ENCODE results near the gene SLC16A9.

The SLC16A9 gene

GRCh38 chr10:59631237-59631636 lies 78.4 kb downstream of the SLC16A9 start:
- in situ Hi-C loops (cut with MboI; ENCODE audit: low sequenced_read_pairs) = no loop called here

DNA sequence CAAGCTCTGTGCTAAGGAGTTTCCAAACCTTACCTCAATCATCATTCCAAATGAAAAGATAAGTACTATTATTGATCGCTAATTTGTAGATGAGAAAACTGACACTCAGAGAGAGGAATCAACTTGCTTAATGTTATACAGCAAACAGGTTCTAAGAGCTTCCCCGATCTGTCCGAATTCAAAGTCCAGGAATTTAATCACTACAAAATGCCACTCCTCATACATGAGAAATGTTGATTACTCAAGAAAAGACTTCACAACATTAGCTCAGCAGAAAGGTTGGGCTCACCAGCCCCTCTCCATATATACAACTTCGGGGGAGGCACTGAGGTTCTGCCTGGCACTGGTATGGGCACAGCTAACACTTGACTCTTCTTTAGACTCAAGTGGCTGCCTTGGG lies 80.7 kb downstream of the SLC16A9 start:
- in situ Hi-C loops (cut with MboI; ENCODE audit: low sequenced_read_pairs) = no loop called here

- in situ Hi-C loops (cut with MboI; ENCODE audit: low sequenced_read_pairs) = no loop called here
These were observed 81.2 kb downstream of the SLC16A9 start for GRCh38 chr10:59628456-59628855.

DNA sequence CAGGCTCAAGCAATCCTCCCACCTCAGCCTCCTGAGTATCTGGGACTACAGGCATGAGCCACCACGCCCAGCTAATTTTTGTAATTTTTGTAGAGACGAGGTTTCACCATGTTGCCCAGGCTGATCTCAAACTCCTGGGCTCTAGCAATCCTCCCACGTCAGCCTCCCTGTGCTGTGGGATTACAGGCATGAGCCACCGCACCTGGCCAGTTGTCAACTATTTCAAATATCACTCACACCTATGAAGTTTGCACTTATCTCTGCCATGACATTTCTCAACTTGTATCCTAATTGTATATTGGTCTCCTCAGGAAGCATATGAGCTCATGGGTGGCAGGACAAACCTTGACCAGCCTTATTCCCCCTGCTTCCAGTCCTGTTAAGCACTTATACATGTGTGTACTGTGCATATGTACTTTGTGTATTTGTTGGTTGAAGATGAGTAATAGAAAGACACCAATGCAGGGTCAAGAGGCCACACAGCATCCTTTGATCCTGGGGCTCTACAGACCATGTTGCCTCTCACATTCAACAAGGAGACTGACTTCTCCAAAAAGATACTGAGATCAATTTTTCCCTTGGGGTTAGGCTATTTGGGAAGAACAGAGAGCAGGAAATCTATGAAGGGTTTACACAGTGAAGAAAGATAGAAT lies 82.2 kb downstream of the SLC16A9 start:
- in situ Hi-C loops (cut with MboI; ENCODE audit: low sequenced_read_pairs) = no loop called here

- in situ Hi-C loops (cut with MboI; ENCODE audit: low sequenced_read_pairs) = no loop called here
These were observed 83.2 kb downstream of the SLC16A9 start for GRCh38 chr10:59626523-59626869.

- in situ Hi-C loops (cut with MboI; ENCODE audit: low sequenced_read_pairs) = no loop called here
These were observed 83.7 kb downstream of the SLC16A9 start for GRCh38 chr10:59625721-59626522.

- in situ Hi-C loops (cut with MboI; ENCODE audit: low sequenced_read_pairs) = no loop called here
These were observed 84.7 kb downstream of the SLC16A9 start for GRCh38 chr10:59624951-59625350.

GRCh38 chr10:59624136-59624535 lies 85.5 kb downstream of the SLC16A9 start:
- in situ Hi-C loops (cut with MboI; ENCODE audit: low sequenced_read_pairs) = no loop called here

DNA sequence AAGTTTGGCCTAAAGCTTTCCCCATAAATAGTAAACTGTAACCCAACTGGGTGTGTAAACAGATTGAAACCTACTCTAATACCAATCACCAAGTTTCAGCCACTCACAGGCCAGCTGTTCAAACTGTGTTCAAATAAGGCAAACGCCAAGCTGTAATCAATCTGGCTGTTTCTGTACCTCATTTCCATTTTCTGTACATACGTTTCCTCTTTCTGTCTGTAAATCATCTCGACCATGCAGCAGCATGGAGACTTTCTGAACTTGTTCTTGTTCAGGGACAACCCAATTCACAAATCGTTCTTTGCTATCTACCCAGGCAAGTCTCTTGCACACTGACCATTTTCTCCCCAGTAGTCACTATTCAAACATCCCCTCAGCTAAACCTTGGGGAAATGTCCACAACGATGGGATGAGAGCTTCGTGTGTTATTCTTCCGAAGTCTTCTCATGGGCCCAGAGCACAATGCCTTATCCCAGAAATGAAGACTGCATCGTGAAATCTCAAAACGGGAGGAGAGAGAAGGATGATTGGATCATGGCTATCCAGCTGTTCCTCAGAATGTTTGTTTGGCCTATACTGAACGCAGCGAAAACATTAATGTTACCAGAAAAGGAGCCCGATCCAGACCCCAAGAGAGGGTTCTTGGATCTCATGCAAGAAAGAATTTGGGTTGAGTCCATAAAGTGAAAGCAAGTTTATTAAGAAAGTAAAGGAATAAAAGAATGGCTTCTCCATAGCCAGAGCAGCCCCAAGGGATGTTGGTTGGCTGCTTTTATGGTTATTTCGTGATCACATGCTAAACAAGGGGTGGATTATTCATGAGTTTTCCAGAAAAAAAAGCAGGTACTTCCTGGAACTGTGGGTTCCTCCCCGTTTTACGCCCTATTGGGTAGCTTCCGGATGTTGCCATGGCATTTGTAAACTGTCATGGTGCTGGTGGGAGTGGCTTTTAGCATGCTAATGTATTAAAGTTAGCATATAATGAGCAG lies 86.2 kb downstream of the SLC16A9 start:
- in situ Hi-C loops (cut with MboI; ENCODE audit: low sequenced_read_pairs) = no loop called here

DNA sequence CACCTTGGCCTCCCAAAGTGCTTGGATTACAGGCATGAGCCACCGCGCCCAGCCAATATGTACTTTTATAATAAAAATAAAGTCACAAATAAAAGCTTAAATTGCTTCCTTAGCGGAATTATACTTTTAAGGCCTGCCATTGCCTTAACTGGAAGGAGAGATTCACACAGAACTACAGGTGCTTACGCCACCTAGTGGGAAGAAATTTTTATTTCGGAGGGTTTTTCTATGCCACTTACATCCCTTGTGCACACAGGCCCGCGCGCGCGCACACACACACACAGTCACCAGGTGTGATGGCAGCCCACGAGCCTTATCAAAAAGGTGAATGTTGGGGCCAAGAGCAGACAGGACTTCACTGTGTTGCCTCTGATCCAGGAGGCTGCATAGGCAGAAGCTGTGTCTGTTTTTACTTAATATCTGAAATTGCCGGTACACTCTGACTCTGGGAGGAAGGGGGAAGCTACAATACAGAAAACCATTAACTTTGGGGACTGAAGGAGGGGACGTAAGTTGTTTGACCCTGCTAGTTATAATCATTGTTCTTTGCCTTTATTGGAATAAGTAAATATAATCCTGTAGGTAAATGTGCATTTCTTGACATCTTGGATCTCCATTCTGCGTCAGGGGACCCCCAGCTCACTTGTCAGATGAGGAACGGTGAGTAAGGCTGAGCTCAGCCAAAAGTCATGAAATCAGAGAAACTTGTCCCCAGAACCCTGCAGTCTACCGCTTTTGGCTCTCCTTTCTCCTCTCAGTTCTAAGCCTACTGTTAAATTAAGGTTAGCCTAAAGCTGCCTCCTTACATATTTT lies 87.1 kb downstream of the SLC16A9 start:
- in situ Hi-C loops (cut with MboI; ENCODE audit: low sequenced_read_pairs) = no loop called here

DNA sequence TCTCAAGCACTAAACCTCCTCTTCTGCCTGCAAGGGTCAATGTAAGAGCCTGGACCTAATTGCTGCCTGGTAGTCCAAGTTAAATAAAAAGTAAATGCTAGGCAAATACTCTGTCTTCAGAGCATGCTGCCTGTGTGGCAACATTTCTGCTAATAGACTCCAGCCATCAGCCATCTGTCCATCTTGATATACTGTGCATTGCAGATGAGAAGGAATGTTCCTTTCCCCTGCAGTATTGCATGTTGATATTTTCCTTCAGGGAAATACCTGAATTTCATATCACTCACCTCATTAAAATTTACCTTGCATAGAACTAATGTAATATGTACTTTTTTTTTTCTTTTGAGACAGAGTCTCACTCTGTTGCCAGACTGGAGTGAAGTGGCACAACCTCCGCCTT lies 87.9 kb downstream of the SLC16A9 start:
- in situ Hi-C loops (cut with MboI; ENCODE audit: low sequenced_read_pairs) = no loop called here

- in situ Hi-C loops (cut with MboI; ENCODE audit: low sequenced_read_pairs) = no loop called here
These were observed 91.0 kb downstream of the SLC16A9 start for GRCh38 chr10:59618666-59619065.

GRCh38 chr10:59617996-59618395 lies 91.7 kb downstream of the SLC16A9 start:
- in situ Hi-C loops (cut with MboI; ENCODE audit: low sequenced_read_pairs) = no loop called here

DNA sequence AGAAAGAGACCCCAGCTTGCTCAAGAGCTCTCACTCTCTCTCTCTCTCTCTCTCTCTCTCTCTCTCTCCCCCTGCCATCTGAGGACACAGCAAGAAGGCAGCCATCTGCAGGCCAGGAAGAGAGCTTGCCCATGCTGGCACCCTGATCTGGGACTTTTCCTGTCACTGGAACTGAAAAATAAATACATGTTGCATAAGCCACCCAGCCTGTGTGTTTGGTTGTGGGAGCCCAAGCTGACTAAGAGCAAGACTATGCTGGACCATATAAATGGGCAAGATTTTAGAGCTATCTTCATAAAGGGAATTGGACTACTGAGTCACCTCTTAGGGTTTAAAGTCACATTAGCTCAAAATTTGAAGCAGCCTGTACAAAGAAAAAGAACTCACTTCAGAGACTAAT lies 98.6 kb downstream of the SLC16A9 start:
- in situ Hi-C loops (cut with MboI; ENCODE audit: low sequenced_read_pairs) = no loop called here

- in situ Hi-C loops (cut with MboI; ENCODE audit: low sequenced_read_pairs) = no loop called here
These were observed 101.7 kb downstream of the SLC16A9 start for GRCh38 chr10:59607970-59608369.

DNA sequence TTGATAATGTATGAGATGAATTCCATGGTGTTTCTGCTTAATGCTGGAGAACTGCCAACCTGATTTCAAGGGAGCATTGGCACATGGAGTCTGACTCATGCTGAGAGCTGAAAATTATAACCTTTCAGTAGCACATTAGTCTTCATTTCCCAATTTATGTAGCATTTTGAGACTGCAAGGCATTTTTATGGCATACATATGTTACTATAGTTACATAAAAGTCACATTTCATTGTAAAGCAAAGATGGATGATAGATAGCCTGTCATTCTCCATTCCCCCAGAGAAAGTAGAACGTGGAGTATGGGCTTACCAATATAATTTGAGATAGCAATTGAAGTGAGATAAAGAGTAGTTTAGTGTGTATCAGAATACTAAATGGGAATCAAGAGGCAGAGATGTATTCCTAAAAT lies 103.1 kb downstream of the SLC16A9 start:
- in situ Hi-C loops (cut with MboI; ENCODE audit: low sequenced_read_pairs) = no loop called here

DNA sequence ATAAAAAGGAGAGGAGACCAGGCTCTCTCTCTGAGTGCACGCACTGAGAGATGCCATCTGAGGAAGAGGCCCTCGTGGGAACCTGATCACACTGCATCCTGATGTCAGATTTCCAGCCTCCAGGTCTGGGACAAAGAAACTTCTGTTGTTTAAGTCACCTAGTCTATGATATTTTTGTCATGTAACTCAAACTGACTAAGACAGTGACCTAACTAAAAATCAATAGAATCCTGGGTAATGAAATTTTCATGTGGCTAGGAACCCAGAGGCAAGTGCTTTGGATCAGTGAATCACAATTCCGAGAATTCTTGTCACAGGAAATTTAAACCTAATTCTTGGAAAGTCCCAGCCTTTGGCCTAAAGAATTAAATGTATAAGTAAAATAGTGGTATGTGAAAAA lies 107.7 kb downstream of the SLC16A9 start:
- in situ Hi-C loops (cut with MboI; ENCODE audit: low sequenced_read_pairs) = no loop called here
